ENCODE measurements around the gene BMPR1A.
"Not testable (repeated sequence)": the region's sequence is repeated elsewhere in the genome, so short reads cannot be mapped to it uniquely, and the experiment has no call there.

DNA sequence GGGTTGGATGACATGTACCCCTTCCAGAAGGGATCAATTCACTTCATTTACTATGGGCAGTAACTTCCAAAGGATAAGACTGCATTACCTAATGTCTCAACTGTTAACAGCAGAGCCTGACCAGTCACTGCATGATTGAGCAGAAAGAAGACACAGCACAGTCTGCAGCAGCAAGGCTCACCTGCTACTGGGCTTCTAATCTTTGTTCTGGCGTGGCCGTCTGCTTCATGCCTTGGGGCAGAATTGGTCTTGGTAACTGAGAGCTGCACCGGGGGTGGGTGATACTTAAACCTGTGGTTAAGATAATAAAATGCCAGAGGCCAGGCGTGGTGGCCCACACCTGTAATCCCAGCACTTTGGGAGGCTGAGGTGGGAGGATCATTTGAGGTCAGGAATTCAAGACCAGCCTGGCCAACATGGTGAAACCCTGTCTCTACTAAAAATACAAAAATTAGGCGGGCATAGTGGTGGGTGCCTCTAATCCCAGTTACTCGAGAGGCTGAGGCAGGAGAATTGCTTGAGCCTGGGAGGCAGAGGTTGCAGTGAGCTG, 177.8 kb downstream of the BMPR1A start:
- TF ChIP-seq, protein P1, sequence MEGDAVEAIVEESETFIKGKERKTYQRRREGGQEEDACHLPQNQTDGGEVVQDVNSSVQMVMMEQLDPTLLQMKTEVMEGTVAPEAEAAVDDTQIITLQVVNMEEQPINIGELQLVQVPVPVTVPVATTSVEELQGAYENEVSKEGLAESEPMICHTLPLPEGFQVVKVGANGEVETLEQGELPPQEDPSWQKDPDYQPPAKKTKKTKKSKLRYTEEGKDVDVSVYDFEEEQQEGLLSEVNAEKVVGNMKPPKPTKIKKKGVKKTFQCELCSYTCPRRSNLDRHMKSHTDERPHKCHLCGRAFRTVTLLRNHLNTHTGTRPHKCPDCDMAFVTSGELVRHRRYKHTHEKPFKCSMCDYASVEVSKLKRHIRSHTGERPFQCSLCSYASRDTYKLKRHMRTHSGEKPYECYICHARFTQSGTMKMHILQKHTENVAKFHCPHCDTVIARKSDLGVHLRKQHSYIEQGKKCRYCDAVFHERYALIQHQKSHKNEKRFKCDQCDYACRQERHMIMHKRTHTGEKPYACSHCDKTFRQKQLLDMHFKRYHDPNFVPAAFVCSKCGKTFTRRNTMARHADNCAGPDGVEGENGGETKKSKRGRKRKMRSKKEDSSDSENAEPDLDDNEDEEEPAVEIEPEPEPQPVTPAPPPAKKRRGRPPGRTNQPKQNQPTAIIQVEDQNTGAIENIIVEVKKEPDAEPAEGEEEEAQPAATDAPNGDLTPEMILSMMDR (IDR thresholded peaks at IDR 0.05), result not testable (repeated sequence)
- TF ChIP-seq POLR2A (IDR thresholded peaks at IDR 0.05), result not testable (repeated sequence)
